ENCODE measurements around the gene TEX38.

DNA sequence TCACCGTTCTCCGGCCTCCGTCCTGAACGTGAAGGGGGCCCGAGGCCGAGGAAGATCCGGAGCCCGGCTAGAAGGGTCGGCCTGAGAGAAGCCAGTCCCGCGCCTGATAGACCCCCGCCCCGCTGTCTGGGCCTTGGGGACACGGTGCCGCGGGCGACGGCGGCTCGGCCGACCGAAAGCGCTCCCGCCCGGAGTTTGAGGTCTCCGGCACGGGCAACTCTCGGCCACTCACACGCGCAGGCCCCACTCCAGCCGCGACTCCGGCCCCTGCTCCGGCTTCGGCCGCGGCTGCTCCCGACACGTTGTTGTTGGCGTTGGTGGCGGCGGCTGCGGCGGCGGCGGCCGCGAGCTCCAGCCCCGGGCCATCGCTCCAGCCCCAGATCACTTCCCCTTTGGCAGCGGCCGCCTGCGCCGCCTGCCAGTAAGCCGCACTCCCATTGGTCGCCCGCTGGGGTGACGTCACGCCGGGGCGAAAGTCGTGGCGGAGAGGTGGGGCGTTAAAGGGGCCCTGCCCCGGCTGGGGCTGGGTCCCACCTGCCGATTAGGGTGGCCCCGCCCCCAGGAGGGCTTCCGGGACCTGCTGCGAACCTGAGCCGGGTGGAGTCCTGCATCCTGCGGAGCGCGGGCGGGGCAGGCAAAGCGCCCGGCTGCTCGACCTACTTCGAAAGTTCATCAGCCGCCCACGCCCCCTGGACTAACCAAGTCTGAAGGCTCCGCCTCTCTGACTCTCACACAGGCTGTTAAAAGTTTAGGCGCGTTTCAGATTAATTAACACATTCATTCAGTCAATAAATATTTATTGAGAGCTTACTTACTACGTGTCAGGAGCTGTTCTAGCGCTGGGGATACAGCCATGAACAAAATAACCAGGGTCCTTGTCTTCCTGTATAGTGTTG lies 47.3 kb downstream of the TEX38 start, which contains the start of gene EFCAB14:
- TF ChIP-seq, protein P1, sequence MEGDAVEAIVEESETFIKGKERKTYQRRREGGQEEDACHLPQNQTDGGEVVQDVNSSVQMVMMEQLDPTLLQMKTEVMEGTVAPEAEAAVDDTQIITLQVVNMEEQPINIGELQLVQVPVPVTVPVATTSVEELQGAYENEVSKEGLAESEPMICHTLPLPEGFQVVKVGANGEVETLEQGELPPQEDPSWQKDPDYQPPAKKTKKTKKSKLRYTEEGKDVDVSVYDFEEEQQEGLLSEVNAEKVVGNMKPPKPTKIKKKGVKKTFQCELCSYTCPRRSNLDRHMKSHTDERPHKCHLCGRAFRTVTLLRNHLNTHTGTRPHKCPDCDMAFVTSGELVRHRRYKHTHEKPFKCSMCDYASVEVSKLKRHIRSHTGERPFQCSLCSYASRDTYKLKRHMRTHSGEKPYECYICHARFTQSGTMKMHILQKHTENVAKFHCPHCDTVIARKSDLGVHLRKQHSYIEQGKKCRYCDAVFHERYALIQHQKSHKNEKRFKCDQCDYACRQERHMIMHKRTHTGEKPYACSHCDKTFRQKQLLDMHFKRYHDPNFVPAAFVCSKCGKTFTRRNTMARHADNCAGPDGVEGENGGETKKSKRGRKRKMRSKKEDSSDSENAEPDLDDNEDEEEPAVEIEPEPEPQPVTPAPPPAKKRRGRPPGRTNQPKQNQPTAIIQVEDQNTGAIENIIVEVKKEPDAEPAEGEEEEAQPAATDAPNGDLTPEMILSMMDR (IDR thresholded peaks at IDR 0.05; ENCODE audit: low read depth, low read length, poor library complexity, severe bottlenecking): no peak
- no peak for TF ChIP-seq EZH2phosphoT487 (IDR thresholded peaks at IDR 0.05; ENCODE audit: borderline replicate concordance, low read length)
